ENCODE measurements around the gene TSPAN5. TPM values are rescaled to one million over a fixed set of nuclear protein-coding genes. Genes with fewer than 3 reads are reported as not detected.

TSPAN5 gene
- total RNA-seq, 4 donors from 2014 or later = 14.5 to 33.4 (median 17.0) TPM

DNA sequence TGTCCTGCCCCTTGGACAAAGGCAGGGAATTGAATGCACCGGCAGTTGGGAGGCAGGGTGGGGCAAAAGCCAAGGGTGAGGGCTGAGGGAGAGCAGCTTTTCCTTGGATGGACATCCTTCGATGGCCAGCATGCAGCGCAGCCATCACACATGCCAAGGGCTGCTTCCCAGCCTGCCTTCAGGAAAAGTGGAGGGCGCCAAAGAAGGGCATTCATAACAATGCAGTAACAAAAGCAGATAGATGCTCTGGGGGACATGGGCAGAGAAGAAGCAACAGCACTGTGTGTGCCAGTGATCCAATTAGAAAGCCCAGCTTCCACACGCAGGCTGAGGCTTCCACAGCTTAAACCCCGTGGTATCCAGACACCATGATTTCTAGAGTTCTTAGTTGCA lies 71.5 kb downstream of the TSPAN5 start:
- DNase-seq (ENCODE audit: low spot score in 2 of 2) = no peak
- H3K27me3 ChIP-seq = no peaks in the 10 kb centered on the region
- no peak overlapping the region for H3K27ac ChIP-seq
- no peaks in the 10 kb centered on the region for H3K9me3 ChIP-seq
- TF ChIP-seq POLR2AphosphoS5 (IDR thresholded peaks at IDR 0.05) (no peak), EP300 (IDR thresholded peaks at IDR 0.05) (no peak), POLR2A (IDR thresholded peaks at IDR 0.05) (no peak)
- TF ChIP-seq, protein P1, sequence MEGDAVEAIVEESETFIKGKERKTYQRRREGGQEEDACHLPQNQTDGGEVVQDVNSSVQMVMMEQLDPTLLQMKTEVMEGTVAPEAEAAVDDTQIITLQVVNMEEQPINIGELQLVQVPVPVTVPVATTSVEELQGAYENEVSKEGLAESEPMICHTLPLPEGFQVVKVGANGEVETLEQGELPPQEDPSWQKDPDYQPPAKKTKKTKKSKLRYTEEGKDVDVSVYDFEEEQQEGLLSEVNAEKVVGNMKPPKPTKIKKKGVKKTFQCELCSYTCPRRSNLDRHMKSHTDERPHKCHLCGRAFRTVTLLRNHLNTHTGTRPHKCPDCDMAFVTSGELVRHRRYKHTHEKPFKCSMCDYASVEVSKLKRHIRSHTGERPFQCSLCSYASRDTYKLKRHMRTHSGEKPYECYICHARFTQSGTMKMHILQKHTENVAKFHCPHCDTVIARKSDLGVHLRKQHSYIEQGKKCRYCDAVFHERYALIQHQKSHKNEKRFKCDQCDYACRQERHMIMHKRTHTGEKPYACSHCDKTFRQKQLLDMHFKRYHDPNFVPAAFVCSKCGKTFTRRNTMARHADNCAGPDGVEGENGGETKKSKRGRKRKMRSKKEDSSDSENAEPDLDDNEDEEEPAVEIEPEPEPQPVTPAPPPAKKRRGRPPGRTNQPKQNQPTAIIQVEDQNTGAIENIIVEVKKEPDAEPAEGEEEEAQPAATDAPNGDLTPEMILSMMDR (IDR thresholded peaks at IDR 0.05) = no peak
- no peak overlapping the region for H3K4me3 ChIP-seq
- peaks cover 16% of the 10 kb centered on the region for H3K4me1 ChIP-seq
- H3K36me3 ChIP-seq = no peaks in the 10 kb centered on the region
- WGBS = 62% methylated on average over 6 of the region's 6 CpGs

DNA sequence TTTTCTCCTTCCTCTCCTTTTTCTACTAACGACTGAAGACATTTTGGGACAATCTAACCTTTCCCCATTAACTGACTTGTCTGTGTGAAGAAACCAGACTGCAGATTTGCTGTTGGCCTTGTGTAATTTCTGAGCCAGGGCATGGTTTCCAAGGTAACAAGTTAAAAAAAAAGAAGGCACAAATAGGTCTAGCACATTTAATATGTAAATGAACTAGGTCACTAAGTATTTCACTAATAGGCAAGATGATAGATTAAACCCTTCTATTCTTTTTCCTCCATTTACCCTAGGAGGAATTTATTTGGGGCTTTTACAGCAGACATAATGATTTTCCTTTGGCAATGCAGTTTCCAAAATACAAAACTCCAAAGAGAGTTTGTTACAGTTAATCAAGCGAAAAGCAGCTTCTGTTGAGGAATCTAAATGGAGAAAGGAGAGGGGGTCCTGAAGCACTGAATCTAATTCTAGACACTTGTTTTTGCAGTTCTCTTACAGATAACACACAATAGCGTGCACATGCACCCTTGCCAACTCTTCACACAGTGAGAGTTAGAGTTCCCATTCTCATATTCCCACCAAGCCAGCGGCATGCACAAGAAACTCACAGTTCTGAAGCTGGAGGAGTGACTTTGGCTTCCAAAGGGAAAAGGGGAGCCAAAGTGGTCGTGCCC lies 72.0 kb downstream of the TSPAN5 start:
- no peak overlapping the region for H3K4me3 ChIP-seq

DNA sequence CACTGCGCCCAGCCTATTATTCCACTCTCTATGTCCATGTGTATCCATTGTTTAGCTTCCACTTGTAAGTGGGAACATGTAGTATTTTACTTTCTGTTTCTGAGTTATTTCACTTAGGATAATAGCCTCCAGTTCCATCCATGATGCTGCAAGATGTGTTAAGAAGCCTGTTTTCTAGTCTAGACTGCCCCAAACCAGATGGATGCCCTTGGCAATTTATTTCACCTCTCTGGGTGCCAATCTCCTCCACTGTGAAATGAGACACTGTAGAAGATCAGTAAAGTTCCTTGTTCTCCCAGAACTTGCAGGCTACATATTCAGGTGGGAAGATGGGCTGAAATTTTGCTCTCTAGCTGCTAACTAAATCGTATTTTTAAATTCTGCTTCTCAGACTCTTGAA lies 72.8 kb downstream of the TSPAN5 start:
- no peaks in the 10 kb centered on the region for H3K36me3 ChIP-seq
- no peak for DNase-seq (ENCODE audit: low spot score in 2 of 2)
- H3K4me3 ChIP-seq = no peak overlapping the region
- H3K9me3 ChIP-seq = no peaks in the 10 kb centered on the region
- H3K27me3 ChIP-seq = no peaks in the 10 kb centered on the region
- H3K4me1 ChIP-seq = peaks cover 16% of the 10 kb centered on the region
- H3K27ac ChIP-seq = no peak overlapping the region
- TF ChIP-seq POLR2AphosphoS5 (IDR thresholded peaks at IDR 0.05) (no peak), EP300 (IDR thresholded peaks at IDR 0.05) (no peak), POLR2A (IDR thresholded peaks at IDR 0.05) (no peak)
- TF ChIP-seq, protein P1 (IDR thresholded peaks at IDR 0.05) = no peak
- 69% methylated on average over 2 of the region's 2 CpGs for WGBS

More for the DNA sequence above, 72.0 kb downstream of the TSPAN5 start:
- Histone ChIP-seq H3K27ac (no peak overlapping the region), H3K27me3 (no peaks in the 10 kb centered on the region), H3K36me3 (no peaks in the 10 kb centered on the region), H3K4me1 (peaks cover 16% of the 10 kb centered on the region), H3K9me3 (no peaks in the 10 kb centered on the region)
- TF ChIP-seq, protein P1 (IDR thresholded peaks at IDR 0.05) = no peak
- TF ChIP-seq POLR2A (IDR thresholded peaks at IDR 0.05) (no peak), POLR2AphosphoS5 (IDR thresholded peaks at IDR 0.05) (no peak), EP300 (IDR thresholded peaks at IDR 0.05) (no peak)
- WGBS = 28% methylated on average over 5 of the region's 5 CpGs
- no peak for DNase-seq (ENCODE audit: low spot score in 2 of 2)

DNA sequence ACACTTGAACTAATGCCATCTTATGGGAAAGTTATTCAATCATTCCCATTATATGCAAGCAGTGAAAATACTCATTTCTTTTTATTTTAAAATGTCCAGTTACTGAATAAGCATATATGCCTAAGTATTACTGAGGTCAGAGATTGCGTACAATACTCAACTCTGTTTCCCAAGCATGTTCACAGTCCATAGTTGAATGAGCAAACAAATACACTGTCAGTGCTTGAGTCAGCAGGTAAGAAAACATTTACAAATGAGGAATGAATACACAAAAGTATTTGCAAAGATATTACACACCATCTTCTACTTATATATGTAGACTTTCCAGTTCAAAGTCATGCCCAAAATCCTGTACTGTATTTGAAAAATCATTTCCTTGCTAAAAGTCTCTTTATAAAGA lies 74.1 kb downstream of the TSPAN5 start:
- H3K4me1 ChIP-seq = peaks cover 16% of the 10 kb centered on the region
- no peak overlapping the region for H3K27ac ChIP-seq

DNA sequence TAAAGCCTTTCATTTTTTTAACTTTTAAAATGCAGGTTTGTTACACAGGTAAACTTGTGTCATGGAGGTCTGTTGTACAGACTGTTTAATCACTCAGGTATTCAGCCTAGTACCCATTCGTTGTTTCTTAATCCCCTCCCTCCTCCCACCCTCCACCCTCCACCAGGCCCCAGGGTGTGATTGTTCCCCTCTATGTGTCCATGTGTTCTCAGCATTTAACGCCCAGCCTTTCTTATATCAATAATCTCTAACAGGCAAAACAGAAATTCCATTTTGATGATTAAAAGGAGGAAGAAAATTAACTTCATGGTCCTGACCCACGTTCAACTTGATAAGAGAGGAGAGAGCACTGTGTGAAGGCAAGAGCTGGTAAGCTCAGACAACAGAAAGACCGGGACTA lies 75.1 kb downstream of the TSPAN5 start:
- Histone ChIP-seq H3K27ac (no peak overlapping the region), H3K4me1 (peaks cover 11% of the 10 kb centered on the region), H3K36me3 (no peaks in the 10 kb centered on the region), H3K4me3 (no peak overlapping the region), H3K27me3 (no peaks in the 10 kb centered on the region), H3K9me3 (no peaks in the 10 kb centered on the region)
- no peak for TF ChIP-seq POLR2A (IDR thresholded peaks at IDR 0.05)
- TF ChIP-seq, protein P1 (IDR thresholded peaks at IDR 0.05) = no peak
- TF ChIP-seq POLR2AphosphoS5 (IDR thresholded peaks at IDR 0.05) = no peak
- TF ChIP-seq EP300 (IDR thresholded peaks at IDR 0.05) = no peak
- WGBS = 78% methylated on average over 4 of the region's 4 CpGs
- DNase-seq (ENCODE audit: low spot score in 2 of 2) = no peak

More for the DNA sequence above, 74.1 kb downstream of the TSPAN5 start:
- Histone ChIP-seq H3K4me3 (no peak overlapping the region), H3K27me3 (no peaks in the 10 kb centered on the region), H3K9me3 (no peaks in the 10 kb centered on the region), H3K36me3 (no peaks in the 10 kb centered on the region)
- TF ChIP-seq, protein P1 (IDR thresholded peaks at IDR 0.05) = no peak
- TF ChIP-seq EP300 (IDR thresholded peaks at IDR 0.05) (no peak), POLR2AphosphoS5 (IDR thresholded peaks at IDR 0.05) (no peak)
- 100% methylated on average over 1 of the region's 1 CpG for WGBS
- no peak for DNase-seq (ENCODE audit: low spot score in 2 of 2)

All from suprapubic skin (tissue), 4 donors.